CD14-positive monocyte (primary cell): ENCODE results near the gene CAMTA1. TPM values are rescaled to one million over a fixed set of nuclear protein-coding genes. Genes with fewer than 3 reads are reported as not detected.

Experiments
- DNase-seq, 3 donors: peaks; one replicate each; pipeline ENCODE4 v3.0.0-alpha.2; 2011 to 2022
- H2AFZ ChIP-seq: 2 replicates; pipeline ENCODE4 v1.6.0; 2012; ENCODE audit warnings: mild to moderate bottlenecking, low read depth, low read length, inconsistent platforms; ENCODE audit not compliant: insufficient read depth, poor library complexity, severe bottlenecking
- H3K27ac ChIP-seq, 2 donors: 1 replicate in 1 of 2; 2 replicates in 1 of 2; pipeline ENCODE4 v1.5.1; 2012 to 2013; ENCODE audit warnings: low read length in 2 of 2, control low read depth in 1 of 2, inconsistent platforms in 1 of 2, low read depth in 1 of 2, mild to moderate bottlenecking in 1 of 2
- H3K27me3 ChIP-seq, 2 donors: one replicate each; pipeline versions ENCODE4 v1.6.0 to v1.6.1; 2011 to 2013; ENCODE audit warnings: low read length in 2 of 2; ENCODE audit not compliant: control insufficient read depth in 2 of 2, insufficient read depth in 2 of 2
- H3K36me3 ChIP-seq, 2 donors: replicated peaks in 1 of 2; 1 replicate in 1 of 2; 2 replicates in 1 of 2; pipeline versions ENCODE4 v1.5.1 to v1.6.1; 2012 to 2013; ENCODE audit warnings: low read length in 2 of 2, control low read depth in 1 of 2, inconsistent platforms in 1 of 2, mild to moderate bottlenecking in 1 of 2; ENCODE audit not compliant: insufficient read depth in 2 of 2, control insufficient read depth in 1 of 2
- H3K4me1 ChIP-seq, 2 donors: 1 replicate in 1 of 2; 2 replicates in 1 of 2; pipeline versions ENCODE4 v1.5.1 to v1.6.1; 2012 to 2013; ENCODE audit warnings: low read length in 2 of 2, control low read depth in 1 of 2, inconsistent platforms in 1 of 2, mild to moderate bottlenecking in 1 of 2, moderate library complexity in 1 of 2; ENCODE audit not compliant: insufficient read depth in 2 of 2, control insufficient read depth in 1 of 2
- H3K4me2 ChIP-seq: replicated peaks from 2 replicates; pipeline ENCODE3; 2012; ENCODE audit warnings: low read length, moderate library complexity, mild to moderate bottlenecking; ENCODE audit not compliant: poor library complexity, severe bottlenecking; ENCODE audit errors: extremely low read depth
- H3K4me3 ChIP-seq, 3 experiments: fragments of 200-600 bp in 1 of 3; sonication (generic) in 1 of 3; replicated peaks in 1 of 3; 1 replicate in 2 of 3; 2 replicates in 1 of 3; pipeline ENCODE4 v1.5.1; 2011 to 2013; ENCODE audit warnings: low read length in 3 of 3, mild to moderate bottlenecking in 3 of 3, control low read depth in 2 of 3, low read depth in 2 of 3, inconsistent platforms in 1 of 3, moderate library complexity in 1 of 3
- H3K79me2 ChIP-seq: 2 replicates; pipeline ENCODE4 v1.6.0; 2012; ENCODE audit warnings: mild to moderate bottlenecking, control low read depth, inconsistent platforms, low read length, moderate library complexity; ENCODE audit not compliant: insufficient read depth
- H3K9ac ChIP-seq: 2 replicates; pipeline ENCODE4 v1.6.0; 2017; ENCODE audit warnings: low read length, mild to moderate bottlenecking; ENCODE audit not compliant: insufficient read depth, poor library complexity, severe bottlenecking
- H3K9me3 ChIP-seq, 2 donors: replicated peaks in 1 of 2; 1 replicate in 1 of 2; 2 replicates in 1 of 2; pipeline versions ENCODE4 v1.5.1 to v1.6.1; 2012 to 2013; ENCODE audit warnings: low read length in 2 of 2, control low read depth in 1 of 2; ENCODE audit not compliant: control insufficient read depth in 1 of 2, insufficient read depth in 1 of 2
- H4K20me1 ChIP-seq: 2 replicates; pipeline ENCODE4 v1.6.0; 2012; ENCODE audit warnings: mild to moderate bottlenecking, low read length, control low read depth, moderate library complexity; ENCODE audit not compliant: insufficient read depth
- H3K27ac Mint-ChIP-seq, 7 donors: one replicate each; pipeline ENCODE4 v1.8.0; 2020; ENCODE audit warnings: mild to moderate bottlenecking in 7 of 7, mixed read lengths in 7 of 7, moderate library complexity in 6 of 7, inconsistent platforms in 2 of 7
- H3K27me3 Mint-ChIP-seq, 3 donors: one replicate each; pipeline ENCODE4 v1.8.0; 2021 to 2022; ENCODE audit warnings: low read depth in 3 of 3, mild to moderate bottlenecking in 3 of 3, mixed read lengths in 3 of 3, moderate library complexity in 3 of 3, inconsistent platforms in 1 of 3
- H3K36me3 Mint-ChIP-seq, 2 donors: one replicate each; pipeline ENCODE4 v1.8.0; 2020; ENCODE audit warnings: mixed read lengths in 2 of 2, inconsistent platforms in 1 of 2, mild to moderate bottlenecking in 1 of 2
- H3K4me1 Mint-ChIP-seq: one replicate; pipeline ENCODE4 v1.8.0; 2020; ENCODE audit warnings: mild to moderate bottlenecking, mixed read lengths
- H3K4me3 Mint-ChIP-seq, 2 donors: one replicate each; pipeline ENCODE4 v1.8.0; 2020; ENCODE audit warnings: mild to moderate bottlenecking in 2 of 2, mixed read lengths in 2 of 2, moderate library complexity in 1 of 2
- H3K9me3 Mint-ChIP-seq, 7 donors: one replicate each; pipeline ENCODE4 v1.8.0; 2020 to 2022; ENCODE audit warnings: mixed read lengths in 7 of 7, mild to moderate bottlenecking in 6 of 7, moderate library complexity in 6 of 7, inconsistent platforms in 2 of 7
- whole genome bisulfite sequencing: methylation state at CpG from one replicate; pipeline ENCODE4 v1.1.5; 2013; ENCODE audit warnings: missing lambda C conversion rate; ENCODE audit not compliant: insufficient coverage; 5-methylcytosine and 5-hydroxymethylcytosine counted together
- intact Hi-C, 2 donors: fragments of 100-400 bp; cut with micrococcal nuclease; formaldehyde crosslinking; loops; one replicate each; pipeline versions ENCODE4 v1.15.0 to v1.15.1; 2023
- polyA plus RNA-seq, 3 donors: library from polyadenylated mRNA; depleted of rRNA in 1 of 3; unstranded in 2 of 3; stranded (reverse) in 1 of 3; fragments of 300-500 nt in 2 of 3; fragments of >200 nt in 1 of 3; fragmentation: Illumina TruSeq in 2 of 3; gene quantifications; 1 replicate in 2 of 3; 2 replicates in 1 of 3; pipeline ENCODE4 v1.2.3, GENCODE V29; 2012 to 2021
- TF ChIP-seq, protein P1 (sequence below): fragments of 200-600 bp; IDR thresholded peaks from one replicate; pipeline ENCODE4 v1.8.0; 2022; ENCODE audit warnings: antibody characterized with exemption, mild to moderate bottlenecking

The CAMTA1 gene
- polyA plus RNA-seq, 3 donors, result 52.0 to 89.6 (median 78.3) TPM

DNA sequence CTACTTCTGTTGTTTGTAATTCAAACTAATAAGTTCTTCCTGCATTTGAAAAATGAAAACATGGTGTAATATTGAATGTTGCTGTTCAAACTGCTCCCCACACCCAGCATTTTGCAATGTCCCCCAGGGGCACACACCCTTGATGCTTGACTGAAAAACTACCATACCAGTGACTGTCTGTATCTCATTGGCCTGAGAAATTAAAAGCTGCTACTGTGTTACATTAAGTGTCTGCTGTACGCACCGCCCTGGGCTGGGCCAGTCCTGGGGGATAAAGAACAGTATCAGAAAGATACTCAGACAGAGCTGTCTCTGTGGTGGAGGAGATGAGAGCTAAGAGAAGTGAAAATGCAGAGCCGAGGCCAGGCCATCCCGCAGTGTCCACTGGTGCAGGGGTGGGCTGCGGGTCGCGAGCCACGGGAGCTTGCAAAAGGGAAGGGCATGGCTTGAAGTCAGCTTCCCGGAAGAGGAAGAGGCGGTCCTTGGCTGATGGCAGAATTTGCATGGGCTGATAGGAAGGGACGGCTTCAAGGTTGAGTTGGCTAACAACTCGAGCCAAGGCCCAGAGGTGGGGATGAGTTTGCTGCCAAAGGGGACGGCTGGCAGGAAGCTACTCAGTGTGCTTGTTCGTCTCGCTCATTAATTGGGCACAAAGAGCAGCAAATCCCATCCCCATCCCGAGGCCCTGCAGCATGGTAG lies 656.0 kb downstream of the CAMTA1 start:
- Histone ChIP-seq H3K27ac (no peak overlapping the region), H2AFZ (no peak overlapping the region), H3K27me3 (no peaks in the 10 kb centered on the region), H3K9ac (no peak overlapping the region), H3K79me2 (no peaks in the 10 kb centered on the region), H3K4me1 (no peaks in the 10 kb centered on the region), H3K36me3 (no peaks in the 10 kb centered on the region), H3K9me3 (no peaks in the 10 kb centered on the region), H3K4me2 (no peak overlapping the region), H4K20me1 (no peaks in the 10 kb centered on the region), H3K4me3 (no peak overlapping the region)
- peaks cover 0 to 1% (median 0%) of the 10 kb centered on the region in 7 donors for H3K9me3 Mint-ChIP-seq
- DNase-seq, result no peak
- H3K27me3 Mint-ChIP-seq, result peaks cover 0 to 3% (median 0%) of the 10 kb centered on the region in 3 donors
- TF ChIP-seq, protein P1, sequence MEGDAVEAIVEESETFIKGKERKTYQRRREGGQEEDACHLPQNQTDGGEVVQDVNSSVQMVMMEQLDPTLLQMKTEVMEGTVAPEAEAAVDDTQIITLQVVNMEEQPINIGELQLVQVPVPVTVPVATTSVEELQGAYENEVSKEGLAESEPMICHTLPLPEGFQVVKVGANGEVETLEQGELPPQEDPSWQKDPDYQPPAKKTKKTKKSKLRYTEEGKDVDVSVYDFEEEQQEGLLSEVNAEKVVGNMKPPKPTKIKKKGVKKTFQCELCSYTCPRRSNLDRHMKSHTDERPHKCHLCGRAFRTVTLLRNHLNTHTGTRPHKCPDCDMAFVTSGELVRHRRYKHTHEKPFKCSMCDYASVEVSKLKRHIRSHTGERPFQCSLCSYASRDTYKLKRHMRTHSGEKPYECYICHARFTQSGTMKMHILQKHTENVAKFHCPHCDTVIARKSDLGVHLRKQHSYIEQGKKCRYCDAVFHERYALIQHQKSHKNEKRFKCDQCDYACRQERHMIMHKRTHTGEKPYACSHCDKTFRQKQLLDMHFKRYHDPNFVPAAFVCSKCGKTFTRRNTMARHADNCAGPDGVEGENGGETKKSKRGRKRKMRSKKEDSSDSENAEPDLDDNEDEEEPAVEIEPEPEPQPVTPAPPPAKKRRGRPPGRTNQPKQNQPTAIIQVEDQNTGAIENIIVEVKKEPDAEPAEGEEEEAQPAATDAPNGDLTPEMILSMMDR, result no peak
- 74% methylated on average over 16 of the region's 16 CpGs for WGBS
- peaks cover 3% of the 10 kb centered on the region for H3K4me1 Mint-ChIP-seq
- no peak overlapping the region for H3K4me3 Mint-ChIP-seq
- no peak overlapping the region for H3K27ac Mint-ChIP-seq
- H3K36me3 Mint-ChIP-seq, result no peaks in the 10 kb centered on the region
- intact Hi-C loops, result no loop called here

DNA sequence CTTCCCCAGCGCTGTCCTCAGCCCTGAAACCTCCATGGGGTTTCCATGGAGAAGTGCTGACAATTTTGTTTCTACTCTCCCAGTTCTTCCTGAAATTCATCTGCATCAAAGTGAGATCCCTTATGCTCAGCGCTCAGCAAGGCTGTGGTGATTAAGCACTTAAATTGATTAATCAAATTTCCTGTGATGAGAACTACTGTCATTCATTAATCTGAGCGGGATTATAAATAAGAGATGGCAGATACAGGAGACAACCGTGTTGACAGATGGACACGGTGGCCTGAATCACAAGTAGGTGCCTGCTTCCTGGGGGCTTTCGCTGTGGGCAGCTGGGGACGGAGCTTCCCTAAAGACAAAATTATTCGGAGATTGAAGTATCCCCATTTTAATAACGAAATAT lies 656.8 kb downstream of the CAMTA1 start:
- no peaks in the 10 kb centered on the region for H3K36me3 Mint-ChIP-seq
- no peak overlapping the region for H3K4me3 Mint-ChIP-seq
- H3K27me3 ChIP-seq, result no peaks in the 10 kb centered on the region
- TF ChIP-seq, protein P1, result no peak
- H3K4me3 ChIP-seq, result no peak overlapping the region
- no peaks in the 10 kb centered on the region for H4K20me1 ChIP-seq
- no peak overlapping the region for H3K27ac ChIP-seq
- no peak overlapping the region for H3K27ac Mint-ChIP-seq
- H3K36me3 ChIP-seq, result no peaks in the 10 kb centered on the region
- H3K27me3 Mint-ChIP-seq, result no peaks in the 10 kb centered on the region
- no peak overlapping the region for H3K4me2 ChIP-seq
- no peak for DNase-seq
- intact Hi-C loops, result no loop called here
- H3K9me3 ChIP-seq, result no peaks in the 10 kb centered on the region
- peaks cover 3% of the 10 kb centered on the region for H3K4me1 Mint-ChIP-seq
- no peaks in the 10 kb centered on the region for H3K4me1 ChIP-seq
- H3K9me3 Mint-ChIP-seq, result peaks cover 0 to 1% (median 0%) of the 10 kb centered on the region in 7 donors
- WGBS, result 94% methylated on average over 8 of the region's 9 CpGs
- no peaks in the 10 kb centered on the region for H3K79me2 ChIP-seq
- no peak overlapping the region for H2AFZ ChIP-seq
- H3K9ac ChIP-seq, result no peak overlapping the region
